GM18907 (cell line): ENCODE results near the gene RCN2.

Experiments used
- ATAC-seq: cut with Tn5 transposase; IDR thresholded peaks from one replicate; pipeline ENCODE4 v1.9.1; 2021; ENCODE audit warnings: mild to moderate bottlenecking, moderate library complexity; ENCODE audit not compliant: unreplicated experiment

The RCN2 gene

DNA sequence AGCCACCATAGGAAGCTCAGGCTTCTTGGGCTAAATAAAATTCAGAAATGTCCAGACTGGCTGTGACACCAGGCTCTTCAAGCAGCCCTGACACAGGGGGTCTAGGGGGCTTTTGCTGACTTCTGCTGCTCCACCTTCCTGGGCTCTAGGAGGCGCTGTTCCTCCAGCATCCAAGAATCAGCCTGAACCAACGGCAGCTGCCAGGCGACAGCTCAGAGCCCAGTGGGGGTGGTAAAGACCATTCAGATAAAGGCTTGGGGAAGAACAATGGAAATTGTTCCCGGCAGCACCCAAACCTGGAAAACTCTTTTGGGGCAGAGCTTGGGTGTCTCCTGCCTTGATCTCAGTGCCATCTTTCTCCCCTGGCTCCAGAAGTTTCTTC lies 41.8 kb downstream of the RCN2 start:
- no peak for ATAC-seq

DNA sequence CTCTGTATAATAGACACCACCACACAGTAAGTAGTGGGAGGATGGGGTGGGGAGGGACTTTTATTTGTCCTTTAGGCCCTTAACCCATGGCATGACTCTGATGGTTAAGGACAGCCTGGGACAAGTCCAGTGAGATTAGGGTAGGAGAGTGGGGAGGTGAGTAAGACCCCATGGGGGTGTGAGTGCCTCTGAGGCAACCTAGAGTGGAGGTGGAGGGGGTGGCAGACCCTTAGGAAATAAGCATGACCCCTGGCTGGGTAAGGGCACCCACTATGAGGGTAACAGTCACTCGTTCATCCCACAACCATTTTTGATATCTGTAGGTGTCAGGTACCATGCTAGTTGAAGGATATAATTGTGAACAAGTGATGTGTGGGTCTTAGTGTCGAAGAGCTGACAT lies 42.4 kb downstream of the RCN2 start:
- no peak for ATAC-seq

DNA sequence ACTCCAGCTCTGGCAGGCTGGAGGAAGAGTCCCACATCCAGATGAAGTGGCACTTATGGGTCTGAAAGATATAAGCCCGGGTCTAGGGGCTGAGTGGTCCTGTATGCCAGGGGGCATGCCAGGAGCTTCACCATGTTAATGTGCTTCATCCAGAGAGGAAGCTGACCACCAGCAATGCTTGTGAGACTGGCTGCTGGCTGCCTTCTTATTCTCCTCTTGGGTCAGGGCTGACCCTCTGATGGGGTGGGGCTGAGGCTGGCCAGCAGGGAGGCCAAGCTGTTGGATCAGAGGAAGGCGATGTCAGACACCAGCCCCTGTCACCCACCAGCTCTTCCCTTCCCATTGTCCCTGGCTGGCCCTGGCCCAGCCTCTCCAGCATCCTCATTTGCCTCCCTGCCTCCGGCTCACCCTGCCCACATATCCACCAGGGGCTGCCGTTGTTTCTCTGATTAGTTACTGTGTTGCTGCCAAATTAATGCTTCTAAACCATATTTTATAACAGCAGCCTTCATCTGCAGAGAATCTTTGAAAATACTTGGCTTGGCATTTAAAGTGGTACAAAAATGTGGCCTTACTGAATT lies 43.0 kb downstream of the RCN2 start:
- ATAC-seq, result no peak

DNA sequence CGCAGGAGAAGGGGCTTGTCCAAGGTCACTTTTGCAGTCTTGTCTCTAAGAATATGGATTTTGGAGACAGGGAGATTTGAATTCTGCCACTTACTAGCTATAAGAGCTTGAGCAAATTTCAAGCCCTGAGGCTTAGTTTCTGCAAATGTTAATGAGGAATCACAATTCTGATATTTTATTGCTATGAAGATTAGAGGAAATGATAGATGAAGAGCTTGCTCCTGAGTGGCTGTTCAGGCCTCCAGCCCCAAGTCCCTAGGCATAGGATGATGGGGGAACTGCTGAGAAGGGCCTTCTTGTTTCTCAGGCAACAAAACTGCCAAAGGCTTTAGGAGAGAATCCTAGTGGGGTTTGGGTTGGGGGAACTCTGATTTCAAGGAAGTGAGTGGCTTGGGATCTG lies 44.6 kb downstream of the RCN2 start:
- no peak for ATAC-seq

DNA sequence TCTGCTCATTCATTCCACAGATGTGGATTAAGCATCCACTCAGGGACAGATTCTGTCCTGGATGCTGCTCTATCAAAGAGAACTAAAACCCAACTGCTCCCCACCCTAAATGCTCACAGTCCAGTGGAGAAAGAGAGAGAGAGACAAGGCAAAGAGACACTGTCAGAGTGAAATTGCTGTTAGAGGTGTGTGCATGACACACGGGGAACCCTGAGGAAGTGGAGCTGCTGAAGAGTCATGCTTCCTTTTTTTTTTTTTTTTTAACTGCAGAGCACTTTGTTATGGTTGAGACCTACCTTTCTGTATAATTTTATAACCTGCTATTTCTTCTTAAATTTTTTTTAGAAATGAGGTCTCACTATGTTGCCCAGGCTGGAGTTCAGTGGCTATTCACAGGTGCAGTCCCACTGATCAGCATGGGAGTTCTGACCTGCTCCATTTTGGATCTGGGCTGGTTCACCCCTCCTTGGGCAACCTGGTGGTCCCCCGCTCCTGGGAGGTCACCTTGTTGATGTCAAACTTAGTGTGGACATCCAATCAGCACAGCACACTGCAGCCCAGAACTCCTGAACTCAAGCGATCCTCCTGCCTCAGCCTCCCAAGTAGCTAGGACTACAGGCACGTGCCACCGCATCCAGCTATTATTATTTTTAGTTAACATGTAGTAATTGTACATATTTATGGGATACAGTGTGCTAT lies 45.2 kb downstream of the RCN2 start:
- no peak for ATAC-seq

DNA sequence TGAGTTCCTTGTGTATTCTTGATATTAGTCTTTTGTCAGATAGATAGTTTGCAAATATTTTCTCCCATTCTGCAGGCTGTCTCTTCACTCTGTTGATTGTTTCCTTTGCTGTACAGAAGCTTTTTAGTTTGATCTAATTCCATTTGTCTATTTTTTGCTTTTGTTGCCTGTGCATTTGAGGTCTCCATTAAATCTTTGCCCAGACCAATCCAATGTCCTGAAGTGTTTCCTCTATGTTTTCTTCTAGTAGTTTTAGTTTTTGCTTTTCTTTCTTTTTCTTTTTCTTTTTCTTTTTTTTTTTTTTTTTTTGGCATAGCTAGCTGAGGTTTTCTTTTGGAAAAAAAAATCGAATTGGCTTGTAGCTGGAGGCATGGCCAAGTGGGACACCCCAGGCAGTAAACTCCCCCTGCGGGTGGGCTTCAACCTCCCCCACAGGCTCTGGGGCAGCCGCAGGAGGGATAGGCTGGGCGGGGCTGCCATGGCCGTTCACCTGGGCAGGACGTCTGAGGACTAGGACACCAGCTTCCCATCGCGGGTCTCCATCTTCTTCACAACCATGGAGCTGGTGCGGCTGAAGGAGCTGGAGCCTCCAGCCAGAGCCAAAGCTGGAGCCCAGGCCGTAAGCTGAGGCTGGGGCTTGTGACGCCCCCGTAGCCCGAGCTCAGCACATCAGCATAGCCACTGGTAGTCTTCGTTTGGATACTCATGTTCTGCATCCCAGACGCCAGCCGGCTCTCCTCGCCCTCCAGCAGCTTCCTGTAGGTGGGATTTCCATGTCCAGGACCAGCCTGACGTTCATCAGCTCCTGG lies 47.2 kb downstream of the RCN2 start:
- no peak for ATAC-seq

DNA sequence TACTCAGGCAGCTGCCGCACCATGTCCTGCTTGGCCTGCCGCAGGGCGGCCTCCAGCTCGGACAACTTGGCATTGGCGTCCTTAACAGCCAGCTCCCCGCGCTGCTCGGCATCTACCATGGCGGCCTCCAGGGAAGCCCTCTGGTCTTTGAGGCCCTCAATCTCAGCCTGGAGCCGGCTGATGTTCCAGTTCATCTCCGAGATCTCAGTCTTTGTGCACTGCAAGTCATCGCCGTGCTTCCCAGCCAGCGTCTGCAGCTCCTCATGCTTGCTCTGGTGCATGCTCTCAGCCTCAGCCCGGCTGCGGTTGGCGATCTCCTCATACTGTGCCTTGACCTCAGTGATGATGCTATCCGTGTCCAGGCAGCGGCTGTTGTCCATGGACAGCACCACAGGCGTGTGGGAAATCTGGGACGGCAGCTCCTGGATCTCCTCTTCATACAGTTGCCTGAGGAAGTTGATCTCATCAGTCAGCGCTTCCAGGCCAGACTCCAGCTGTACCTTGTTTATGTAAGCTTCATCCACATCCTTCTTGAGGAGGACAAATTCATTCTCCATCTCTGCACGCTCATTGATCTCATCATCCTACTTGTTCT lies 47.9 kb downstream of the RCN2 start:
- no peak for ATAC-seq

DNA sequence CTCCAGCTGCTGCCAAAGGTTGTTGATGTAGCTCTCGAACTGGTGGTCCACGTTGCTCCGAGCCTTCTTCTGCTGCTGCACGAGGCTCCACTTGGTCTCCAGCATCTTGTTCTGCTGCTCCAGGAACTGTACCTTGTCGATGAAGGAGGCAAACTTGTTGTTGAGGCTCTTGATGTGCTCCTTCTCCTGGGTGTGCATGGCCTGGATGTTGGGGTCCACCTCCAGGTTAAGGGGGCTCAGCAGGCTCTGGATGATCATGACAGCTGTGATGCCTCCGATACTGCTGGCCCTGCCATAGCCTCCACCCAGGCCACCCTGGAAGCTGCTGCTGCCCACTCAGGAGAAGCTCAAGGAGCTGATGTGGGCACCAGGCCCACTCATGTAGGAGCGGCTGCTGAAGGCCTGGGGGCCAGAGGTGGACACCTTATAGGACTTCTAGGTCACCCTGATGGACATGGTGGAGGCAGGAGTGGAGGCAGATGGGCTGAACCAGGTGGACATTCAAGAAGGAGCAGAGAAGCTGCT lies 48.5 kb downstream of the RCN2 start:
- no peak for ATAC-seq

DNA sequence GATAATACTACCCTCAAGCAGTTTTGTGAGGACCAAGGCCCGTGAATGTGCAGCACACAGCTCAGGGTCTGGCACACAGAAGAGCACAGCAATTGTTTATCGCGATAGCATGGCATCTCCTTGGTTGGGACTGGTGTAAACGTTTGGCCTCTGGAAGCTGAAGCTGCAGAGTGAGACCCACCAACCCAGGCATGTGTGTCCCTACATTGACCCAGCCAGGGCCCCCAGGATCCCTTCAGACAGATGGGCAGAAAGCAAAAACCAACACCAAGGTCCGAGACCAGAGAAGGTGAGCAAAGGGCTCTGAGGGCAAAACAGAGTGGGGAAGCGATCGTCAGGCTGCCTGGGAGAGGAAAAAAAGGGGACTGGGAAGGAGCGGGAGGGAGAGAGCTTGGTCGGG lies 50.8 kb downstream of the RCN2 start:
- ATAC-seq, result no peak

DNA sequence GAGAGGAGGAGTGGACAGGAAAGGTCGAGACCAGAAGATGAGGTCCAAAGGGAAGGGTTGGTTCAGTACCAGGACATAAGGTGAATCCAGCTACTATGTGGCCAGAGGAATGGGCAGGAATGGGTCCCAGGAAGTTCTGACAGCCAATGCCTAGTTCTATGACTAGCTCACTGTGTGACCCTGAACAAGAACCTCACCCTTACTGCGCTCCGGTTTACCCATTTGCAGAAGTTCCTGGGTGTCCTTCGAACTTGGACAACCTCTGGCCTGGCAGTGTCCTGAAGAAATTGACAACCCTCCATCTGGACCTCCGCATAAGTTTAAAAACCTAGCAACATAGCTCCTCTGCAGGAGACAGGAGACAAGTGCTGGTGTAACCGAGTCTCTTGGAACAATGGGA lies 51.2 kb downstream of the RCN2 start:
- no peak for ATAC-seq

DNA sequence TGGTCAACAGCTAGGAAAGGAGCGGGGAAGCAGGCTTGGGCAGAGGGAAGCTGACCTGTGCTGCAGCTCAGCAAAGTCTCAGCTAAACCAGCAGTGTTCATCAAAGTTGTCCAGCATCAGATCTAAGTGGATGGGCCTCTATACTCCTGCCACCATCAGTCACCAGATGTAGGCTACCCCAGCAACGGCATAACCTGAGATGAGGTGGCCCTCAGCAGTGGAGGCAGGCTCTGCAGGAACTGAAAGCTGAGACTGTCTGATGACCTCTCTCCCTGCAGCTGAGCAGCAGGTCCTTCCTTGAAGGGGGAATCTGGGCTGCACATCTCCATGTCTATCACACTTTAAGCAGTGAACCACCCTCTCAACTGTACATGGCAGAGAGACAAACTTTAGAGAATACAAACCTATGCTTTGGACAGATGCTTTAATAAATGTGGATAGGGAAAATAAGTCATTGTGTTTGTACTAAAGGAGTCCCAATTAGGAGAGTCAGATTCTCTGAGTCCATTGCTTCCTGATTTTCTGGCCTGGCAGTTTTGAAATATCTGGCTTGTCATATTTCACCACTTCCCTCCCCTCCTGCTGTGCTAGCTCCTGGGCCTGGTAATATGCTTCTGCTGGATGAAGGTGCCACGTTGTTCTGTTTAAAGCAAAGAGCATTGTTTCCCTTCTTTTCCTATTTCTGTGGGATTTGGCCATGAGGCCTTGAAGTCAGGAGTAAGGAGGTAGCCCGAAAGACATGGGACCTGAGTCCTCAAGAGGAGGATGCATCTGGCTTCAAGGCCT lies 52.2 kb downstream of the RCN2 start:
- ATAC-seq, result no peak

DNA sequence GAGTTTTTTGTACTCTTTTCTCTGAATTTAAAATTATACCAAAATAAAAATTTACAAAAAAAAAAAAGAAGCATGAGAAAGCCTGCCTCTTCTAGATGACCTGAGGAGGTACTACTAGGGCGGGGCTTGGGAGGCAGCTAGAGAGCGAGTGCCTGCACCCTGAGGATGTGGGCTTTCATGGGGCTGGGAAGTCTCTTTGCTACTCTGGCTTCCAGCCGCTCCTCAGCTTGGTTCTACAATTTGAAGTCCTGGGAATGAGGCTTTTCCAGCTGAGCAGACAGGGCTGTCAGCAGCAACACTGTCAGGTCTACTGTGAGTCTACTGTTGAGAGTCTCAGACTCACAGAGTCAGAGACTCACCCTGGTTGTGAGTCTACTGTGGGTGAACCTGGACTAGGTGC lies 55.2 kb downstream of the RCN2 start:
- ATAC-seq, result no peak

DNA sequence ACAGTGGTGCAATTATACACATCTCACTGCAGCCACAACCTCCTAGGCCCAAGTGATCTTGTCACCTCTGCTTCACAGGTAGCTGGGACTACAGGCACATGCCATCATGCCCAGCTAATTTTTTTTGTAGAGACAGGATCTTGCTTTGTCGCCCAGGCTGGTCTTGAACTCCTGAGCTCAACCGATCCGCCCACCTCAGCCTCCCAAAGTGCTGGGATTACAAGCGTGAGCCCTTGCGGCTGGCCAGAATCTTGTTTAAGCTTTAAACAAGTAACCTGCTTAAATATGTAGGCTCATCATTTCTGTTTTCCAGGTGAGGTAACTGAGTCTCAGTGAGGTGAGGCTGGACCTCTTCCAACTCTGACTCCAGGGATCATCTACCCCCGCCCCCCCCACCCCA lies 55.7 kb downstream of the RCN2 start:
- ATAC-seq, result no peak

DNA sequence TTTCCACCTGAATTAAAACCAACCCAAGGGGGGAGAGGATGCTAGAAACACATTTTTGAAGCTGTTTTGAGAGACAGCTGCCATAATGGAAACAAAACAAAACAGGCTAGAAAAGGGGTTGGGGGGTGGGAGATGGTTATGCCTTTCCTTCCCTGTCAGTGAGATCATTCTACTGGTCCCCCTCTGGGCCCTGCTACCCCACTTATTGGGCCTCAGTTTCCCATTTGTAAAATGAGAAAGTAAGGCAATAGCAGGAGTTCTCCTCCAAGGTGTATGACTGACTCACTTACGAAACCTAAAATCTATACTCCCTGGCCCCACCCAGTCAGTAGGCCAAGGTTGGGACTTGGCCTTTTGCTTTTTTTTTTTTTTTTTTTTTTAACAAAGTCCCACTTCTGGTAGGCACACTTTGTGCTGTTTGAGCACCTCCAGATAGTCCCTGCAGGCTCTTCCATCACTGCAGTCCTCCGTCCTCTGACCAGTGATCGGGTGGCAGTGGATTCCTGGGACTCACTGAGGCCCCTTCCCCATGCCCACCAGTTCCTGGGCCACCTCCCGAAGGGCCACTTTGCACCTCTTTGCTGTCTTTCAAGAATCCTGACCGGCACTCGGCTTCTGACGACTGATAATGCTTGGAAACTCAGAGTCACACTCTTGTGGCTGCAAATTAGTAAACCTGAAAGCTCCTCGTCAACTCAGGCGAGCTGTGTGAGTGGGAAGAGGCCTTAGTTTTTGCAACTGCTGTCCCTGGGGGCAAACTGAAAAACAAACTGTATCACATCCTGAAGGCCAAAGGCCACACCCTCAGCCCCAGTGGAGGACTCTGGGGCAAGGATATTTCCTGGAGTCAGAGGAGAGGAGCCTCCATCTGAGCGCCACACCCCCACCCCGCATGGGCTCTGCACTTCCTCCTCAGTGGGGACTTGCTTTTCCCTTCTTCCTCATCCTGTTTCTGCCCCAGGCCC lies 56.6 kb downstream of the RCN2 start:
- ATAC-seq, result peak; percentile 78

DNA sequence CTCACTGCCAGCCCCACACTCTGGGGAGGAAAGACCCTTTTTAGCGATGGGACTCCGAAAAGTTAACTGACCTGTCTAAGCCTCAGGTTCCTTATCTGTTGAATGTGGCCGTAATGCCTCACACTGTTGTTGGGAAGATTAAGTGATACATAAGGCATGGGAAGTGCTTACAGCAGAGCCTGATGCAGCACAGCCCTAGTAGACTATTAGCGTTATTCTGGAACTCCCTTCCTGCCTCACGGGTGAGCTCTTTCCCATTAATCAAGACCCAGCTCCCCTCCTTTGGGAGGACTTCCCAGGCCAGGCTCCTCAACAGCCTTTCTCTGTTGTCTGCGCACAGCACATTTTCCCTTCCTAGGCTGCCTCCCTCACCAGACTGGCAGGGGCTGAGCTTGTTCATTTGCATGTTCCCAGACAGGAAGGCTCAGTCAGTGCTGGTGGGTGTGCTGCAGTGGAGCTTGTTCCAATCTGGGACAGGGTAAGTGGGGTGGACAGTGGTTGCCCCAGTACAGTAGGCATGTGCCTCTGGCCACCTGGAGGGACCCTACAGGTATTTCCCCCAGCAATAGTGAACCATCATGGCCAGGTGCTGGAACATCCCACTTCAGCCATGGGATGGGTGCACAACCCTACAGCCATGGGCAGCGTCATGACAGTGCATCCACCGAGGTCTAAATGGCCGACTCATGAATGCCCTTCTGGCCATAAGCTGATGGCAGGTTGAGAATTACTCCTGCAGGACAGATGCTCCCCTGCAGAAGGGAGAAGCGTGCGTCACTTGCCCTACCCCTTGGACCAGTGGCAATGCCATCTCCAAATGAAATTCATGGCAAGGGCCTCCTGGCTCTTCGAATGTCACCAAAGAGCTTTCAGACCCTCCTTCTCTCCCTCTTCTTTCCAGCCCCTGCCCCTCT lies 57.6 kb downstream of the RCN2 start:
- no peak for ATAC-seq

DNA sequence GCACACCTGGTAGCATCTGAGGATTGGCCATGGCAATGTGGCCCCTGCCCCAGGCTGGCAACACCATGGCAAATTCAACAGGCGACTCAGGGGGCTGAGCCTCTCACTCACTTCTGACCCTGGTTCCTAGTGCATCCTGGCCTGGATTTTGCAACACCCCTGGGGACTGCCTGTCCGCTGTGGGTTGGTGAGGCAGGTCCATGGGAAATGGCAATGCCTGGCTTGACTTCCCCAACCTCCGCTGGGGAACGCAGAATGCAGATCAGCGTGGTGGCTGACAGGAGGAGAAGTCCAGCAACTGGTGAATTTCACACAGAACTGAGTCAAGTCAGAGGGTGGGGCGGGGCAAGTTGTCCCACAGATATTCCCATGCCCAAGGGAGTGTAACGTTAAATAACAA lies 59.5 kb downstream of the RCN2 start:
- no peak for ATAC-seq

DNA sequence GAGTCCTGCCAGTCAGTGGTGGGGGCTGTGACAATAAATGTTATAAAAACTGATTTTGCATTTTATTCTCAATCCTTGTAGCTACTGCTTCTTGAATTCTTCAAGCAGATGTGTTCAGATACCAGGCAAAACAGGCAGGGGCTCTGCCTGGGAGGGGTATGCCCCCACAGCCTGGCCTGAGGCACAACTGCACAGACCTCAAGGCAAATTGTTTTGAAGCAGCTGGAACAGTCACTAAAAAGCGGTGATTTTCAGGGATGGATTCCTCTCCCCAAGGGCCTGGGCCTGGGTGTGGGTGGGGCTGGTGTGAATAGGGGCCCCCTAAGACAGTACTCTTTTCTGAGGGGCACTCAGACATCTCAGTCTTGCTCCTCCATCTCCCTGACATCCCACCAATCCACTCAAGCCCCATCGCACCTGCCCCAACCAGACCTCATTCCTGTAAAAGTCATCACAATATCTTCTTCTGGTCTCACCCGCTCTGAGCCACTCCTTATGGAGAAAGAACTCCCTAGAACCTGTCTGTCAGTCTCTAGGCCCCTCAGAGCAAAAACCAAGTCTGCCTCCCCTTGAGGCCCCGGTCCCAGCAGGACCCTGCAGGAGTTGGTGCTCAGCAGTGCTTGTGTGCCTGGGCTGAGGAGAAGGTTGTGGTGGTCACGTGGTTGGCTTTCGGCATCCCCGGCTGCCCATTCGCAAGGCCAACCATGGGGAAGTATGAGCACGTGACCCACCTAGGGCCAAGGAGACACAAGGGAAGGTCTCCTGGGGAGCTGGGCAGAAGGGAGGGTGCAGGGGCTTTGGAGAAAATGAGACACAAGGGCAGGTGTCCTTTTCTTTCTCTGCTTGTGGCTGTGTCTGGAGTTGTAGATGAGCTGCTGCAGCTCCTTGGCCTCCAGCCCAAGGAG lies 60.4 kb downstream of the RCN2 start:
- ATAC-seq, result no peak
